SK-N-MC (cell line): ENCODE measurements around the gene ADCY5.

Experiments
- DNase-seq: peaks from one replicate; pipeline ENCODE4 v3.0.0-alpha.2; 2011; ENCODE audit warnings: low read depth, low spot score
- H3K27ac ChIP-seq: fragments of 200-600 bp; sonication (generic); 2 replicates; pipeline ENCODE4 v1.5.1; 2016; ENCODE audit warnings: mixed run types
- H3K36me3 ChIP-seq: fragments of 200-600 bp; sonication (generic); 2 replicates; pipeline ENCODE4 v1.6.1; 2017; ENCODE audit warnings: antibody characterized with exemption, low read length, mixed read lengths; ENCODE audit not compliant: insufficient read depth
- H3K4me3 ChIP-seq: fragments of 200-600 bp; sonication (generic); 2 replicates; pipeline ENCODE4 v1.5.1; 2016
- H3K9ac ChIP-seq: fragments of 200-600 bp; sonication (generic); 2 replicates; pipeline ENCODE4 v1.8.0; 2017; ENCODE audit warnings: mixed run types, mixed read lengths; ENCODE audit not compliant: insufficient read length
- H3K9me3 ChIP-seq: fragments of 200-600 bp; sonication (generic); 2 replicates; pipeline ENCODE4 v1.6.1; 2017; ENCODE audit warnings: low read depth, mild to moderate bottlenecking, antibody characterized with exemption, low read length, moderate library complexity, mixed read lengths
- EZH2 ChIP-seq: fragments of 200-600 bp; sonication (generic); IDR thresholded peaks from one replicate; pipeline ENCODE4 v1.6.1; 2017; ENCODE audit warnings: antibody characterized with exemption
- FOXP2 ChIP-seq: optimal IDR thresholded peaks from 2 replicates; pipeline ENCODE3; 2011; ENCODE audit warnings: mild to moderate bottlenecking, moderate library complexity; ENCODE audit not compliant: insufficient read depth; ENCODE audit errors: extremely low read length, control extremely low read depth
- POLR2AphosphoS5 ChIP-seq: IDR thresholded peaks from 2 replicates; pipeline ENCODE4 v1.6.1; 2012; ENCODE audit warnings: mild to moderate bottlenecking, low read depth, low read length, borderline replicate concordance

ADCY5 gene

DNA sequence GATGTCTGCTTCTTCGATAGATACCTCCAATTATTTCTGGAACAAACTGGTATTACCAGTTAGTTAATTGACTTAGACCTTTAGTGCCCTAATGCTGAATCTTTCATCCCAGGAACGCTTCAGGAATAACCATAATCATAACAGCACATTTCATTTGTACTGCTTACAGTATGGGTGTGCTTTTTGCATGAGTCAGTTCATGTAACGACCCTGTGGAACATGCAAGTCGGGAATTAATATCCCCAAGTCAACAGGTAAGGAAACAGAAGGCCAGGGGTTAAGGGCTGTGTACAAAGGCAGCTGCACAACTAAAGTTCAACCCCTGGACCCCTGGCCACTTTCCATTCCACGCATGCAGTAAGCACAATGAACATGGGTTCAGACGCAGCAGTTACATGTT is 49.2 kb downstream of the ADCY5 start:
- Histone ChIP-seq H3K4me3 (no peak overlapping the region), H3K9ac (no peak overlapping the region), H3K9me3 (no peaks in the 10 kb centered on the region), H3K36me3 (no peaks in the 10 kb centered on the region), H3K27ac (0 out of 2 replicates have a peak overlapping the region, but pooled peaks have one; percentile 9)
- no peak for TF ChIP-seq FOXP2
- no peak for TF ChIP-seq EZH2
- TF ChIP-seq POLR2AphosphoS5 = no peak
- no peak for DNase-seq

DNA sequence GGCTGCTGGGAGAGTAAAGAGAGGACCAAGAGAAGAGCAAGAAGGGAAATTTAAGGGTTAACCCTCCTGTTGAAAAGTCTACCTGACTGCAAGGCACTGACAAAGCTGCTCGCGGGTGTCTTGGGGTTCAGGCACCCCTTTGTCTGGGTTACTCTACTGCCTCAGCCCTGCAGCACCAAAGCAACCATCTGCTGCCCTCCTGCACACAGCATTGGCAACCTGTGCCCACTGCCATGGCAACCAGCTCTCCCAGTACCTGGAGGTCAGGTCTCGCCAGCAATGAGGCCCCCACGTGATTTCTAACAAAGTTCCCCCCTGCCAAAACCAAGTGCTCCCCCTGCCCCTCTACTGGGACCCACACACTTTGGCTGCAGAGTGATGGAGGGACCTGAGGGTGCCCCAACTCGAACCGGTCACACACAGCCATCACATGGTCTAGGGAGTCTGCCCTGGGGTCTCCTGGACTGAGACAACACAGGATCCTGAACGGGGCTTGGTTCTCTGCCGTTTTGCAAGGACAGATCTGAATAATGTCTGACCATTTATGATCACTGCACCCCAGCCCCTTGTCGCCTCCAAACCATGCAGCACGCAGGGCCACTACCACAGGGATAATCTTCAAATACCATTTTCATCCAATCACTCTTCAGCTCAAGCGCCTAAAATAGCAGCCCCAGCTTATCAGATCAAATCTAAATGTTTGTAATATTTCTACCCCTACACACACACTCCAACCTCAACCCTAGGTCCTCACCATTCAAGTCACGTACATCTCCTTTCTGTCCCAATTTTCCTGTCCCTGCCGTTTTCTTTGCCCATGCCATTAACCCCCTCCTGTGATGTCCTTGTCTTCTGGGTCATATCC is 50.7 kb downstream of the ADCY5 start:
- H3K9me3 ChIP-seq = no peaks in the 10 kb centered on the region
- H3K9ac ChIP-seq = no peak overlapping the region
- DNase-seq = no peak
- peak overlapping the region; percentile 96 for H3K27ac ChIP-seq
- H3K4me3 ChIP-seq = no peak overlapping the region
- TF ChIP-seq FOXP2 = no peak
- TF ChIP-seq EZH2 = no peak
- TF ChIP-seq POLR2AphosphoS5 = no peak
- no peaks in the 10 kb centered on the region for H3K36me3 ChIP-seq

DNA sequence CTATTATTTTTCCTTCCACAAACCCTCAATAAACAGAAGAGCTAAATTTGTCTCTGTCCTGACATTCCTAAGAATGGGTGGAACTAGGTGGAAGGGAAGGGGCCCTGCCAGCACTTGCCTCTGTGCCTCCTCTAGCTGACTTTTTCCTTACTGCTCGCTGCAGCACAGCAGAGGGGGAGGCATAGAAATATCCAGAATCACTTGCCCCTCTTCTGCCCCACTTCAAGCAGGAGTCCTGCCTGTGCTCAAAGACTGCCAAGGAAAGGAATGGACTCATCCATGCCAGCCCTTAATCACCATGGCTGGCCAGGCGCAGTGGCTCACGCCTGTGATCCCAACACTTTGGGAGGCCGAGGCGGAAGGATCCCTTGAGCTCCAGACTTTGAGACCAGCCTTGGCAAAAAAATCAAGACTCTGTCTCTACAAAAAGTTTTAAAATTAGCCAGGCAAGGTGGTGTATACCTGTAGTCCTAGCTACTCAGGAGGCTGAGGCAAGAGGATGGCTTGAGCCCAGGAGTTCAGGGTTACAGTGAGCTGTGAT is 51.8 kb downstream of the ADCY5 start:
- peak overlapping the region; percentile 96 for H3K27ac ChIP-seq
- H3K4me3 ChIP-seq = peak overlapping the region; percentile 38
- H3K9me3 ChIP-seq = no peaks in the 10 kb centered on the region
- DNase-seq = no peak
- TF ChIP-seq POLR2AphosphoS5 (no peak), EZH2 (no peak), FOXP2 (no peak)
- H3K9ac ChIP-seq = peak overlapping the region; percentile 53
- no peaks in the 10 kb centered on the region for H3K36me3 ChIP-seq

DNA sequence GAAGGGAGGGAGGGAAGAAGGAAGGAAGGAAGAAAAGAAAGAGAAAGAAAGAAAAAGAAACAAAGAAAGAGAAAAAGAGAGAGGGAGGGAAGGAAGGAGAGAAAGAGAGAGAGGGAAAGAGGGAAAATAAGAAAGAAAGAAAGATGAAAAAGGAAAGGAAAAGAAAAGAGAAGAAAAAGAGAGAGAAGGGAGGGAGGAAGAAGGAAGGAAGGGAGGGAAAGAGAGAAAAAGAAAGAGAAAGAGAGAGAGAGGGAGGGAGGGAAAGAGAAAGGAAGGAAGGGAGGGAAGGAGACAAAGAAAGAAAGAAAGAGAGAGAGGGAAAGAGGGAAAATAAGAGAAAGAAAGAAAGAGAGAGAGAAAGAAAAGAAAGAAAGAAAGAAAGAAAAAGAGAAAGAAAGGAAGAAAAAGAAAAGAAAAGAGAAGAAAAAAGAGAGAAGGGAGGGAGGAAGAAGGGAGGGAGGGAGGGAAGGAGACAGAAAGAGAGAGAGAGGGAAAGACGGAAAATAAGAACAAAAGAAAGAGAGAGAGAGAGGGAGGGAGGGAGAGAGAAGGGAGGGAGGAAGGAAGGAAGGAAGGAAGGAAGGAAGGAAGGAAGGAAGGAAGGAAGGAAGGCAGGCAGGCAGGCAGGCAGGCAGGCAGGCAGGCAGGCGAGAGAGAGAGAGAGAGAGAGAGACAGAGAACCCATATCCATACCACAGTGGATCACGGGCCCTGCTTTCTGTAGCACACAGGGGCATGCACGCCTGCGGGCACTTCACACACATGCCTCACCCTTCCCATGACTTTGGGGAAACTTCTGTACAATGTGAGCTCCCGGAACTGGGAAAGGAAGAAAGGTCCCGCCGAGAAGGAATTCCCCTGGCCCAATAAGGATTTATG is 52.5 kb downstream of the ADCY5 start:
- Histone ChIP-seq H3K9me3 (no peaks in the 10 kb centered on the region), H3K36me3 (no peaks in the 10 kb centered on the region), H3K9ac (peak overlapping the region; percentile 53), H3K4me3 (peak overlapping the region; percentile 38), H3K27ac (peak overlapping the region; percentile 96)
- peak; percentile 94 for DNase-seq
- no peak for TF ChIP-seq EZH2
- no peak; the same call in 1 of the 2 replicates for TF ChIP-seq POLR2AphosphoS5
- no peak for TF ChIP-seq FOXP2

DNA sequence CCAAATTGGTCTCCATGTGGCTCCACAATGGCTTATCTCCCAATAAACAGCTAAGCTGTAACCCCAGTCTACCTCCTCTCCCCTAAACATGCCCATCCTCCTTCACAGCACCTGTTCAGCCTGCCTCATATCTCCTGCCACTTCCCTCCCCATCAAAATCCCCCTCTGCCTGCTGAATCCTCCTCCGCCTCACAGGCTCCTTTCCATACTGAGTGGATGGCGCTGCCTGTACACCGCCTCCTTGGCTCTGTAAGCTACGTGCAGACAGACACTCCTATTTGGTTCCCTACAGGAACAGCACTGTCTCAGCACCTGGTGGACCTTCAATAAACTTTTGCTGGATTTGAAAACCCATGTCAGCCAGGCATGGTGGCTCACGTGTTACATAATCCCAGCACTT is 53.7 kb downstream of the ADCY5 start:
- H3K4me3 ChIP-seq = no peak overlapping the region
- H3K36me3 ChIP-seq = no peaks in the 10 kb centered on the region
- no peak overlapping the region for H3K9ac ChIP-seq
- TF ChIP-seq EZH2 (no peak), POLR2AphosphoS5 (no peak), FOXP2 (no peak)
- no peak for DNase-seq
- H3K9me3 ChIP-seq = no peaks in the 10 kb centered on the region
- H3K27ac ChIP-seq = peak overlapping the region; percentile 77

DNA sequence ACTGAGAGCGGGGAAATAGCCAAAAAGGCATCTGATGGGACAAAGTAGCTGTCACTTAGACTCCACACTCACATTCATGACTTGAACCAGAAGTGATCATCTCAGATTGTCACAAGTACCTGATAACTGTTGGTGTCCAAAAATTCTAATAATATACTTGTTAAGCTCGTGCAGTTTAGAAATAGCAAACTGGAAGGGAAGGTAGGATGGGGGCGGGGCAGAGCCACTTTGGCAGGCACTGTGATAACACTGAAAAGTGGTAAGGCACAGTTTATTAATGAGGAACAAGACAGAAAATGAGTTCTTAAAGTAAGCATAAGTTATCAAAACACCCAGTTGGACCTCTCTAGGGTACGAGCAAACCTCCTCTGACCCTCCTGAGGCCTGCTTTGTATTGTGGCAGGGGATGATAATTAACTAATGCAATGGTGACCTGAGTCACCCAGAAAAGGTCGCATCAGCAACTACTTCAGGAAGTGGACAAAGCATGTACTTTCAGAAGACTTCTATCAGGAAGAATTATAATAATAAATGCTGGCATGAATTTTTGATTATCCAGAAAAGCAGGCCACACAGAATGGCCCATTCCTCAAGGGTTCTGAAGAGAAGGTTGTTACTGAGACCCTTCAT is 54.4 kb downstream of the ADCY5 start:
- TF ChIP-seq POLR2AphosphoS5 = no peak
- no peak for TF ChIP-seq EZH2
- no peak for TF ChIP-seq FOXP2
- H3K36me3 ChIP-seq = no peaks in the 10 kb centered on the region
- DNase-seq = no peak

DNA sequence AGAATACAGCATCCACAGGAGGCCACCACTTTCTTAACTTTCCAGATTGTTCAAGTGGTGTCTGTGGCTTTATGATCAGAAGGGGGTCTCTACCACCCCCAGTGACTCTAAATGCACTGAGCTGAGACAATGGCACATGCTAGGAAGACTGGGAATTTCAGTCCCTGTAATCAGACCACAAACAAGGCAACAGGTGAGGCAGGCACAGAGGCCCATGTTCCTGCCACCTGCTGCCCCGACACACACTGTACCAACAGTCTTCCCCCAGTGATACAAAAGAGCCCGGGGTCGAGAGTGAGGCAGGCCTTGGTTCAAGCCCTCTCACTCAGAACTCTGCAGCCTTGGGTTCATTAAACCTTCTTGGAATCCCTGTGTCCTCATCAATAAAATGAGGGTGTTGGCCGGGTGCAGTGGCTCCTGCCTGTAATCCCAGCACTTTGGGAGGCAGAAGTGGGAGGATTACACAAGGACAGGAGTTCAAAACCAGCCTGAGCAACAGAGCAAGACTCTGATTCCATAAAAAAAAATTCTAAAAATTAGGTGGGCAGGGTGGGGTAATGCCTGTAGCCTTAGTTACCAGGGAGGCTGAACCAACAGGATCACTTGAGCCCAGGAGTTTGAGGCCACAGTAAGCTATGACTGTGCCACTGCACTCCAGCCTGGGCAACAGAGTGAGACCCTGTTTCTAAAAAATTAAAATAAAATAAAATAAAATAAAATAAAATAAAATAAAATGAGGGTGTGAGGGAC is 55.8 kb downstream of the ADCY5 start:
- Histone ChIP-seq H3K4me3 (no peak overlapping the region), H3K36me3 (no peaks in the 10 kb centered on the region), H3K9me3 (no peaks in the 10 kb centered on the region), H3K9ac (no peak overlapping the region), H3K27ac (peak overlapping the region; percentile 72)
- TF ChIP-seq FOXP2 (no peak), POLR2AphosphoS5 (no peak), EZH2 (no peak)
- DNase-seq = no peak

More for the DNA sequence above, 54.4 kb downstream of the ADCY5 start:
- H3K9ac ChIP-seq = no peak overlapping the region
- no peaks in the 10 kb centered on the region for H3K9me3 ChIP-seq
- H3K27ac ChIP-seq = peak overlapping the region; percentile 77
- H3K4me3 ChIP-seq = no peak overlapping the region

DNA sequence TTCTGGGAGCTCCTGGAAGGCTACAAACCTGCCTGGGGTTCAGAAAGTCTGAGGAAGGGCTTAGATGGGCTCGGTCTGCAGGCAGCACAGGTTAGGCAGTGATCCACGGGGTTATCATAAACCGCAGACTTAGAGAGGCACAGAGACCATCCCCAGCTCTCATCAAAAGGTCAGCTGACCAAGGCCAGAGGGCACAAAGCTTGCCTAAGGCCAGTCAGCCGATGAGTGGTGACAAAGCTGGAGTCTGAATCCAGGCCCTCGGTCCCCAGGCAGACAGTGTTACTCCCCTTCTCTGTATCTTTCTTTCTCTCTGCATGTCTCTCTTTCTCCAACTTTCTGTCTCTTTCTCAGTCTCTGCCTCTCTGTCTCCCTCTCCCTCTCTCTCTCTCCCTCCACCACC is 56.5 kb downstream of the ADCY5 start:
- TF ChIP-seq FOXP2 = no peak
- TF ChIP-seq EZH2 = no peak
- TF ChIP-seq POLR2AphosphoS5 = no peak
- H3K9me3 ChIP-seq = no peaks in the 10 kb centered on the region
- peak overlapping the region; percentile 72 for H3K27ac ChIP-seq
- no peak overlapping the region for H3K4me3 ChIP-seq
- no peak overlapping the region for H3K9ac ChIP-seq
- H3K36me3 ChIP-seq = no peaks in the 10 kb centered on the region
- DNase-seq = no peak
